K562 (cell line): ENCODE measurements around the gene MRPS10. TPM values are rescaled to one million over a fixed set of nuclear protein-coding genes. Genes with fewer than 3 reads are reported as not detected.

Experiments
- ARID1B ChIP-seq: fragments of 450-650 bp; IDR thresholded peaks from 2 replicates; pipeline ENCODE4 v1.6.1; 2016; ENCODE audit warnings: antibody characterized with exemption, mild to moderate bottlenecking, inconsistent platforms
- CC2D1A ChIP-seq: fragments of 450-650 bp; IDR thresholded peaks from 2 replicates; pipeline ENCODE4 v1.6.1; 2017; ENCODE audit warnings: mild to moderate bottlenecking
- CEBPG ChIP-seq, 3 experiments: fragments of 200-800 bp in 1 of 3; sonication (Bioruptor generic) in 1 of 3; sonication (generic) in 1 of 3; formaldehyde crosslinking in 1 of 3; IDR thresholded peaks in 2 of 3; conservative IDR thresholded peaks in 1 of 3; 2 replicates each; pipeline versions ENCODE4 v1.6.1 to v1.8.0; 2016 to 2022; ENCODE audit warnings: missing compliant biosample characterization in 2 of 3, missing genetic modification characterization in 2 of 3, mild to moderate bottlenecking in 1 of 3, missing genetic modification reagents in 1 of 3
- EP400 ChIP-seq: fragments of 450-650 bp; IDR thresholded peaks from 2 replicates; pipeline ENCODE4 v1.6.1; 2017; ENCODE audit warnings: antibody characterized with exemption, mild to moderate bottlenecking, moderate library complexity
- HNRNPUL1 ChIP-seq: fragments of 200-400 bp; formaldehyde crosslinking; IDR thresholded peaks from 2 replicates; pipeline ENCODE4 v1.6.1; 2017; ENCODE audit warnings: low read length
- MCM3 ChIP-seq: fragments of 450-650 bp; IDR thresholded peaks from 2 replicates; pipeline ENCODE4 v1.6.1; 2016
- NCOA6 ChIP-seq: fragments of 450-650 bp; IDR thresholded peaks from 2 replicates; pipeline ENCODE4 v1.6.1; 2017; ENCODE audit warnings: mild to moderate bottlenecking
- PTRF ChIP-seq: fragments of 450-650 bp; IDR thresholded peaks from 2 replicates; pipeline ENCODE4 v1.6.1; 2016; ENCODE audit warnings: mild to moderate bottlenecking, missing genetic modification characterization, missing compliant biosample characterization
- RAD21 ChIP-seq, 2 experiments: fragments of 250-450 bp in 1 of 2; fragments of 450-650 bp in 1 of 2; sonication (Bioruptor Pico) in 1 of 2; formaldehyde crosslinking in 1 of 2; IDR thresholded peaks in 1 of 2; conservative IDR thresholded peaks in 1 of 2; 2 replicates each; pipeline versions ENCODE4 v1.4.0 to v1.8.0; 2020 to 2022; ENCODE audit warnings: mild to moderate bottlenecking in 2 of 2, moderate library complexity in 1 of 2
- RAD51 ChIP-seq: fragments of 450-650 bp; IDR thresholded peaks from 2 replicates; pipeline ENCODE4 v1.7.1; 2016; ENCODE audit warnings: low read depth, mild to moderate bottlenecking, borderline replicate concordance
- RBM25 ChIP-seq: fragments of 200-400 bp; formaldehyde crosslinking; IDR thresholded peaks from 2 replicates; pipeline ENCODE4 v1.6.1; 2018; ENCODE audit warnings: low read length, low read depth, moderate library complexity; ENCODE audit not compliant: severe bottlenecking
- RNF2 ChIP-seq: sonication (generic); IDR thresholded peaks from 2 replicates; pipeline ENCODE4 v1.6.1; 2016
- SMARCB1 ChIP-seq: IDR thresholded peaks from 2 replicates; pipeline ENCODE4 v1.6.1; 2011; ENCODE audit warnings: improper control_type of control experiment, low read depth; ENCODE audit not compliant: insufficient read length
- SREBF1 ChIP-seq: fragments of 150-350 bp; IDR thresholded peaks from 2 replicates; pipeline ENCODE4 v1.6.1; 2014; ENCODE audit warnings: antibody characterized with exemption, low read depth, low read length, borderline replicate concordance
- TCF7 ChIP-seq: sonication (generic); IDR thresholded peaks from 2 replicates; pipeline ENCODE4 v1.6.1; 2016; ENCODE audit warnings: antibody characterized with exemption, borderline replicate concordance
- YBX1 ChIP-seq: fragments of 450-650 bp; IDR thresholded peaks from 2 replicates; pipeline ENCODE4 v1.7.1; 2016; ENCODE audit warnings: mild to moderate bottlenecking
- ZKSCAN8 ChIP-seq: fragments of 200-800 bp; sonication (Bioruptor generic); IDR thresholded peaks from 2 replicates; pipeline ENCODE4 v1.6.1; 2016; ENCODE audit warnings: missing genetic modification characterization, missing compliant biosample characterization
- ZNF384 ChIP-seq: IDR thresholded peaks from 2 replicates; pipeline ENCODE4 v1.6.1; 2012; ENCODE audit warnings: low read depth, low read length, improper control_type of control experiment
- polyA plus RNA-seq, 8 experiments: library from polyadenylated mRNA; depleted of rRNA in 4 of 8; stranded (reverse) in 5 of 8; unstranded in 3 of 8; fragments of >200 nt; fragmentation: Nextera tagmentation in 2 of 8; fragmentation: Illumina TruSeq in 1 of 8; extraction: Ambion mirVana in 2 of 8; extraction: Trizol in 1 of 8; gene quantifications; 2 replicates each; pipeline versions ENCODE4 v1.2.1 to v1.2.3, GENCODE V29; 2011 to 2014; ENCODE audit warnings: inconsistent platforms in 1 of 8, missing spikeins in 1 of 8
- total RNA-seq, 7 experiments: library from RNA; depleted of rRNA in 6 of 7; stranded (reverse); fragments of >200 nt in 6 of 7; fragmentation: Illumina TruSeq in 2 of 7; extraction: Trizol in 2 of 7; gene quantifications; 2 replicates each; pipeline versions ENCODE4 v1.2.1 to v1.2.3, GENCODE V29; 2011 to 2021; ENCODE audit warnings: low replicate concordance in 1 of 7
- TF ChIP-seq, protein P1 (sequence below), 2 experiments: fragments of 450-650 bp; formaldehyde crosslinking in 1 of 2; IDR thresholded peaks; 2 replicates each; pipeline versions ENCODE4 v1.4.0 to v1.6.1; 2014 to 2020; ENCODE audit warnings: mild to moderate bottlenecking in 2 of 2, borderline replicate concordance in 1 of 2, low read depth in 1 of 2

The MRPS10 gene
- total and polyA plus RNA-seq, 9 of the 15 experiments (the other 6 are each of a cell fraction or from before 2014, with no cell fraction given) = 48.6 to 166 (median 93.7) TPM

DNA sequence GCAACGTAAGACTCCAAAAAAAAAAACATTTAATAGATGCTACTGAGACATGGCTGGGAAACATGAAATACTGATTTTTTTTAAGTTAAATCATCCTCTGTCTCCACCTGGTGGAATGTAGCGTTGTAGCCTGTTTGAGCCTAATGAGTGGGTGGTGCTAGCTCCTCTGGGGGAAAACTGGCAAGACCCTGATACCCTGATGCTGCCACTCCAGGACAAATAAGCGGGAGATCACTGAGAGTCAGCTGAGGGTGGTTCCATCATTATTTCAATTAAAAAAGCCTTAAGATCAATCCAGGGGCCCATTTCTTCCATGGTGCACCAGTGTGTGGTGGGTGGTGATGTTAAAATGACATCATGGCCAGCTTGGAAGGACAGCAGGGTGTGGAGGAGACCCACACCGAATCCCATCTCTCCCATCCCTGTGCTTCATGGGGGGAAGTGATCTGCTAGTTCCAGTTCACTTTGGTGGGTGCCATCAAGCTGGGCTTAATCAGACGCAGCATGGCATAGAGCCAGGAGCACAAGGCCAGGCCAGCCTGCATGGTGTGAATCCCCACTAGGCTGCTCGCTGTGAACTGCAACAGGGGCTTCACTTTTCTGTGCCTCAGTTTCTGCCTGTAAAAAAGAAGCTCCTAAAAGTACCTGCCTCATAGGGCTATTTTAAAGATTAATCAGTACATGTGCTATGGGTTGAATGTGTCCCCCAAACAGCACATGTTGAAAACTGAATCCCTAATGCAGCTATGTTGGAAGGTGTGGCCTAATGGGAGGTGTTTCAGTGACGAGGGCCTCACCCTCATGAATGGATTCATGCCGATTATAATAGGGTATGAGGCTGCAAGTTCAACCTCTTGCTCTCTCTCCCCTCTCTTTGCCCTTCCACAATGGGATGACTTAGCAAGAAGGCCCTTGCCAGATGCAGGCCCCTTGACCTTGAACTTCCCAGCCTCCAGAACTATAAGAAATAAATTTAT, 13.0 kb upstream of the MRPS10 start (continued):
- TF ChIP-seq, protein P1, sequence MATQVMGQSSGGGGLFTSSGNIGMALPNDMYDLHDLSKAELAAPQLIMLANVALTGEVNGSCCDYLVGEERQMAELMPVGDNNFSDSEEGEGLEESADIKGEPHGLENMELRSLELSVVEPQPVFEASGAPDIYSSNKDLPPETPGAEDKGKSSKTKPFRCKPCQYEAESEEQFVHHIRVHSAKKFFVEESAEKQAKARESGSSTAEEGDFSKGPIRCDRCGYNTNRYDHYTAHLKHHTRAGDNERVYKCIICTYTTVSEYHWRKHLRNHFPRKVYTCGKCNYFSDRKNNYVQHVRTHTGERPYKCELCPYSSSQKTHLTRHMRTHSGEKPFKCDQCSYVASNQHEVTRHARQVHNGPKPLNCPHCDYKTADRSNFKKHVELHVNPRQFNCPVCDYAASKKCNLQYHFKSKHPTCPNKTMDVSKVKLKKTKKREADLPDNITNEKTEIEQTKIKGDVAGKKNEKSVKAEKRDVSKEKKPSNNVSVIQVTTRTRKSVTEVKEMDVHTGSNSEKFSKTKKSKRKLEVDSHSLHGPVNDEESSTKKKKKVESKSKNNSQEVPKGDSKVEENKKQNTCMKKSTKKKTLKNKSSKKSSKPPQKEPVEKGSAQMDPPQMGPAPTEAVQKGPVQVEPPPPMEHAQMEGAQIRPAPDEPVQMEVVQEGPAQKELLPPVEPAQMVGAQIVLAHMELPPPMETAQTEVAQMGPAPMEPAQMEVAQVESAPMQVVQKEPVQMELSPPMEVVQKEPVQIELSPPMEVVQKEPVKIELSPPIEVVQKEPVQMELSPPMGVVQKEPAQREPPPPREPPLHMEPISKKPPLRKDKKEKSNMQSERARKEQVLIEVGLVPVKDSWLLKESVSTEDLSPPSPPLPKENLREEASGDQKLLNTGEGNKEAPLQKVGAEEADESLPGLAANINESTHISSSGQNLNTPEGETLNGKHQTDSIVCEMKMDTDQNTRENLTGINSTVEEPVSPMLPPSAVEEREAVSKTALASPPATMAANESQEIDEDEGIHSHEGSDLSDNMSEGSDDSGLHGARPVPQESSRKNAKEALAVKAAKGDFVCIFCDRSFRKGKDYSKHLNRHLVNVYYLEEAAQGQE (IDR thresholded peaks at IDR 0.05; ENCODE audit: borderline replicate concordance) = peak; percentile 80; the same call in 1 of the 2 replicates
- TF ChIP-seq, protein P1 (CRISPR knock-in tag; IDR thresholded peaks at IDR 0.05; ENCODE audit: low read depth) = no peak
- no peak for TF ChIP-seq RAD51
- TF ChIP-seq ZKSCAN8 (CRISPR knock-in tag) = no peak
- no peak for TF ChIP-seq RNF2
- no peak for TF ChIP-seq ARID1B
- no peak for TF ChIP-seq CEBPG (CRISPR knock-in tag; IDR thresholded peaks at IDR 0.05)
- no peak for TF ChIP-seq CEBPG (tag; conservative IDR thresholded peaks at IDR 0.05 in 1 of 2, IDR thresholded peaks at IDR 0.05 in 1 of 2)
- no peak for TF ChIP-seq TCF7
- TF ChIP-seq CC2D1A = peak; percentile 54; the same call in 1 of the 2 replicates
- peak; percentile 83 for TF ChIP-seq ZNF384
- TF ChIP-seq NCOA6 = no peak
- no peak for TF ChIP-seq PTRF (tag)
- TF ChIP-seq YBX1 = no peak
- no peak for TF ChIP-seq SREBF1
- no peak for TF ChIP-seq HNRNPUL1
- TF ChIP-seq SMARCB1 = no peak
- no peak for TF ChIP-seq RBM25
- peak; percentile 66 to 82 for TF ChIP-seq RAD21 (CRISPR knock-in tag; conservative IDR thresholded peaks at IDR 0.05 in 1 of 2, IDR thresholded peaks at IDR 0.05 in 1 of 2)
- no peak for TF ChIP-seq MCM3
- TF ChIP-seq EP400 = no peak
